CD4-positive, alpha-beta T cell treated with Interleukin-6 for 4 hours (primary cell): ENCODE results near the gene PLEKHA7.
"Not testable (repeated sequence)": the region's sequence is repeated elsewhere in the genome, so short reads cannot be mapped to it uniquely, and the experiment has no call there.

ENCODE experiments used
- DNase-seq: peaks from one replicate; pipeline ENCODE4 v3.0.0-alpha.2; 2020; ENCODE audit warnings: mixed read lengths

Gene PLEKHA7

GRCh38 chr11:16874275-16874975, 139.8 kb downstream of the PLEKHA7 start:
- DNase-seq: no peak

- no peak for DNase-seq
Measured at GRCh38 chr11:16873289-16873688, 140.9 kb downstream of the PLEKHA7 start.

- DNase-seq: no peak
Measured at GRCh38 chr11:16871368-16871767, 142.8 kb downstream of the PLEKHA7 start.

- DNase-seq: no peak
Measured at GRCh38 chr11:16867097-16867496, 147.1 kb downstream of the PLEKHA7 start.

GRCh38 chr11:16864428-16864827, 149.8 kb downstream of the PLEKHA7 start:
- not testable (repeated sequence) for DNase-seq

GRCh38 chr11:16863389-16863788, 150.8 kb downstream of the PLEKHA7 start:
- no peak for DNase-seq

- no peak for DNase-seq
Measured at GRCh38 chr11:16862726-16863125, 151.5 kb downstream of the PLEKHA7 start.

GRCh38 chr11:16861862-16862261, 152.4 kb downstream of the PLEKHA7 start:
- no peak for DNase-seq

- no peak for DNase-seq
Measured at GRCh38 chr11:16860617-16861016, 153.6 kb downstream of the PLEKHA7 start.

- no peak for DNase-seq
Measured at GRCh38 chr11:16859651-16860050, 154.6 kb downstream of the PLEKHA7 start.

- DNase-seq: no peak
Measured at GRCh38 chr11:16857186-16857585, 157.0 kb downstream of the PLEKHA7 start.

GRCh38 chr11:16856022-16856471, 158.2 kb downstream of the PLEKHA7 start:
- no peak for DNase-seq

GRCh38 chr11:16854979-16855378, 159.2 kb downstream of the PLEKHA7 start:
- no peak for DNase-seq

- DNase-seq: no peak
Measured at GRCh38 chr11:16853859-16854258, 160.4 kb downstream of the PLEKHA7 start.

- no peak for DNase-seq
Measured at GRCh38 chr11:16853266-16853665, 160.9 kb downstream of the PLEKHA7 start.

GRCh38 chr11:16846305-16846704, 167.9 kb downstream of the PLEKHA7 start:
- no peak for DNase-seq

GRCh38 chr11:16844268-16844771, 169.9 kb downstream of the PLEKHA7 start:
- DNase-seq: no peak

GRCh38 chr11:16843294-16843693, 170.9 kb downstream of the PLEKHA7 start:
- DNase-seq: no peak

GRCh38 chr11:16841984-16842383, 172.2 kb downstream of the PLEKHA7 start:
- no peak for DNase-seq

- DNase-seq: no peak
Measured at GRCh38 chr11:16841481-16841880, 172.7 kb downstream of the PLEKHA7 start.

- no peak for DNase-seq
Measured at GRCh38 chr11:16840951-16841350, 173.3 kb downstream of the PLEKHA7 start.

GRCh38 chr11:16839821-16840220, 174.4 kb downstream of the PLEKHA7 start:
- DNase-seq: no peak

GRCh38 chr11:16834384-16834783, 179.8 kb downstream of the PLEKHA7 start:
- no peak for DNase-seq

- no peak for DNase-seq
Measured at GRCh38 chr11:16833026-16833425, 181.2 kb downstream of the PLEKHA7 start.

GRCh38 chr11:16832193-16832539, 182.0 kb downstream of the PLEKHA7 start:
- DNase-seq: no peak
